ENCODE results near the gene WFDC2.
"Not testable (repeated sequence)": the region's sequence is repeated elsewhere in the genome, so short reads cannot be mapped to it uniquely, and the experiment has no call there.

WFDC2 gene

GRCh38 chr20:45452238-45452637, 17.3 kb upstream of the WFDC2 start:
- no peak for DNase-seq (ENCODE audit: low spot score)

GRCh38 chr20:45452772-45453691, 16.5 kb upstream of the WFDC2 start:
- no peak for DNase-seq (ENCODE audit: low spot score)

- DNase-seq (ENCODE audit: low spot score): no peak
Measured at GRCh38 chr20:45456632-45457031, 12.9 kb upstream of the WFDC2 start.

GRCh38 chr20:45459606-45460005, 9.9 kb upstream of the WFDC2 start:
- peak; percentile 32 for DNase-seq (ENCODE audit: low spot score)

GRCh38 chr20:45461225-45461624, 8.3 kb upstream of the WFDC2 start:
- DNase-seq (ENCODE audit: low spot score): no peak

- DNase-seq (ENCODE audit: low spot score): no peak
Measured at GRCh38 chr20:45462711-45463509, 6.6 kb upstream of the WFDC2 start.

- DNase-seq (ENCODE audit: low spot score): no peak
Measured at GRCh38 chr20:45463709-45464108, 5.8 kb upstream of the WFDC2 start.

- no peak for DNase-seq (ENCODE audit: low spot score)
Measured at GRCh38 chr20:45465491-45466266, 3.9 kb upstream of the WFDC2 start.

GRCh38 chr20:45467172-45467571, 2.4 kb upstream of the WFDC2 start:
- DNase-seq (ENCODE audit: low spot score): no peak

- DNase-seq (ENCODE audit: low spot score): no peak
Measured at GRCh38 chr20:45467861-45468260, 1.7 kb upstream of the WFDC2 start.

GRCh38 chr20:45470262-45470931, 844 bp downstream of the WFDC2 start:
- peak; percentile 49 for DNase-seq (ENCODE audit: low spot score)

GRCh38 chr20:45470937-45471336, 1.4 kb downstream of the WFDC2 start:
- no peak for DNase-seq (ENCODE audit: low spot score)

GRCh38 chr20:45472286-45472685, 2.7 kb downstream of the WFDC2 start:
- not testable (repeated sequence) for DNase-seq (ENCODE audit: low spot score)

- not testable (repeated sequence) for DNase-seq (ENCODE audit: low spot score)
Measured at GRCh38 chr20:45477530-45478148, 8.1 kb downstream of the WFDC2 start.

- no peak for DNase-seq (ENCODE audit: low spot score)
Measured at GRCh38 chr20:45479822-45480221, 10.3 kb downstream of the WFDC2 start.

- no peak for DNase-seq (ENCODE audit: low spot score)
Measured at GRCh38 chr20:45484676-45485075, 15.1 kb downstream of the WFDC2 start.

- no peak for DNase-seq (ENCODE audit: low spot score)
Measured at GRCh38 chr20:45485388-45485787, 15.8 kb downstream of the WFDC2 start.

GRCh38 chr20:45487231-45487635, 17.7 kb downstream of the WFDC2 start:
- DNase-seq (ENCODE audit: low spot score): no peak

- no peak for DNase-seq (ENCODE audit: low spot score)
Measured at GRCh38 chr20:45489083-45489531, 19.6 kb downstream of the WFDC2 start.

GRCh38 chr20:45495501-45495941, 26.0 kb downstream of the WFDC2 start:
- DNase-seq (ENCODE audit: low spot score): no peak

- DNase-seq (ENCODE audit: low spot score): no peak
Measured at GRCh38 chr20:45496166-45496565, 26.6 kb downstream of the WFDC2 start.

All from AG20443 (cell line).